ENCODE results near the gene C1QTNF12.

C1QTNF12 gene

DNA sequence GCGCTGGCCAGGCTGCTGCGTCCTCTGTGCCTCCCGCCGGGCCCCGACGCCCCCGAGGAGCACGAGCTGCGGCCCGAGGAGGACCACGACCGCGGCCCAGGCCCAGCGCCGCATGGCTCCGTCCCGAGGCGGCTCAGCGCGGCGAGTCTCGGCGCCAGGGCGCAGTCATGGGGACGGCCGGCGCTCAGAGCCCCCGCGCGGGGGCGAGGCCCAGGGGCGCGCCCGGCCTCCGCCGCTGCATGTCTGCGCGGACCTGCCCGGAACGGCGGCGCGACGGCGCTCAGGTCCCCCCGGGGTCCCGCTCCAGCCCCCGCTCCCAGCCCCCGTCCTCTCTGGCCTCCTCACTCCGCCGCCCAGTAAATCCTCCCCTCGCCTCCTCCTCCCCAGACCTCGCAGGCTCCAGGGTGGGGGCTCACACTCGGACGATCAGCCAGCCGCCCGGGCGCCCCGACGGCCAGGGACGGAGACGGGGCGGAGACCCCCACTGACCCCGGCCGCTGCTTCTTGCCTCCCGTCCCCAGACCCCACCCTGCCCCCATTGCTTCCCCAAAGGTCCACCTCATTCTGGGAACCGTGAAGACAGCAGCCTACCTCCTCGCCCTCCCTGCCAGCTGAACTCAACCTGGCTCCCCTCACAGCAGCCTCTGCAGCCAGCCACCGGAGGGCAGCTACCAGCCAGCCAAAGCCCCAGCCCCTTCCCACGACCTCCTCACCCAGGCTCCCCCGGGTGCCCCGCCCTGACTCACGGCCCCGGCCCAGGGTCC lies at the start of gene C1QTNF12:
TSS of gene C1QTNF12 (minus strand) at position 146 of the 764 bp plus-strand sequence. CDS start at position 114, 32 bp downstream.
- H3K9ac ChIP-seq (ENCODE audit: insufficient read length) = no peak within 1 kb of the TSS
- TF ChIP-seq POLR2AphosphoS5 (IDR thresholded peaks at IDR 0.05; ENCODE audit: borderline replicate concordance, low read depth, low read length) = no peak
- TF ChIP-seq EZH2 (IDR thresholded peaks at IDR 0.05) = no peak
- TF ChIP-seq FOXP2 (optimal IDR thresholded peaks at IDR 0.05; ENCODE audit: control extremely low read depth, extremely low read length, insufficient read depth) = no peak

DNA sequence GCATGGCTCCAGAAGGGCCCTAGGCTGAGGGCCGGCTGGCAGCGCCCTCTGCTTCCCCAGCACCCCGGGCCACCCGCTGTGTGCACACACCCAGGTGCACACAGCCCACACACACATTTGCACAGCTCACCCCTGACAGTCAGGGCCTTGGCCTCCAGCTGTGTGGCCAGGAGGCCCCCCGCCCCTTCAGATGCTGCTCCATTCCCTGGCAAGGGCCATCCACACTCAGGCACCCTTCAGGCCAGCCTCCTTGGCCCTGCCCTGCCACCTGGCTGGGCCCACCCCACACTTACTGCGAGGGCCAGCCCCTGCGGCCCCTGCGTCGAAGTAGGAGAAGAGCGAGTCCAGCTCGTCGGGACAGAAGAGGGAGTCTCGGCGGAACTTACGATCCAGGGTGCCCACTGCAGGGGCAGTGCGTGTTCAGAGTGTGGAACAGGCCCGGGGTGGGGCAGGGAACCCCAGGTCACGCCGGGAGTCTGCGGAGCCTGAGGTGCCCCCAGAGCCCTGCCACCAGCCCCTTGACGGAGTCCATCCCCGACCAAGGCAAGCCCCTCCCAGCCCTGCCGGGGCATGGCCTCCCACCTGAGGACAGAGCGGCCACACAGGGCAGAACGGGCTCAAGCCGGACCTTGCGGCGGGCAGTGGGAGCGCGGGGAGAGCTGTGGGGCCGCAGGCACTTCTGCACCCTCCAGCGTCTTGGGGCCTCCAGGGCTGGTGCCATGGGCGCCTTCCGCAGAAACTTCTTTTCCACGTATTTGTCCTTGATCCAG lies 48.8 kb upstream of the C1QTNF12 start:
- DNase-seq (ENCODE audit: low read depth, low spot score) = no peak
- Histone ChIP-seq H3K27ac (no peak overlapping the region), H3K9me3 (ENCODE audit: low read depth, low read length) (no peaks in the 10 kb centered on the region), H3K4me3 (no peak overlapping the region), H3K36me3 (ENCODE audit: insufficient read depth, low read length) (no peaks in the 10 kb centered on the region), H3K9ac (ENCODE audit: insufficient read length) (no peak overlapping the region)
- TF ChIP-seq POLR2AphosphoS5 (IDR thresholded peaks at IDR 0.05; ENCODE audit: borderline replicate concordance, low read depth, low read length) (no peak; the same call in 1 of the 2 replicates), FOXP2 (optimal IDR thresholded peaks at IDR 0.05; ENCODE audit: control extremely low read depth, extremely low read length, insufficient read depth) (no peak), EZH2 (IDR thresholded peaks at IDR 0.05) (no peak)

More for the DNA sequence above, at the start of gene C1QTNF12:
- no peak within 1 kb of the TSS for H3K27ac ChIP-seq
- no peaks in the 10 kb centered on the region for H3K9me3 ChIP-seq (ENCODE audit: low read depth, low read length)
- DNase-seq (ENCODE audit: low read depth, low spot score) = no peak
- H3K4me3 ChIP-seq = no peak within 1 kb of the TSS
- H3K36me3 ChIP-seq (ENCODE audit: insufficient read depth, low read length) = no peaks in the 10 kb centered on the region

DNA sequence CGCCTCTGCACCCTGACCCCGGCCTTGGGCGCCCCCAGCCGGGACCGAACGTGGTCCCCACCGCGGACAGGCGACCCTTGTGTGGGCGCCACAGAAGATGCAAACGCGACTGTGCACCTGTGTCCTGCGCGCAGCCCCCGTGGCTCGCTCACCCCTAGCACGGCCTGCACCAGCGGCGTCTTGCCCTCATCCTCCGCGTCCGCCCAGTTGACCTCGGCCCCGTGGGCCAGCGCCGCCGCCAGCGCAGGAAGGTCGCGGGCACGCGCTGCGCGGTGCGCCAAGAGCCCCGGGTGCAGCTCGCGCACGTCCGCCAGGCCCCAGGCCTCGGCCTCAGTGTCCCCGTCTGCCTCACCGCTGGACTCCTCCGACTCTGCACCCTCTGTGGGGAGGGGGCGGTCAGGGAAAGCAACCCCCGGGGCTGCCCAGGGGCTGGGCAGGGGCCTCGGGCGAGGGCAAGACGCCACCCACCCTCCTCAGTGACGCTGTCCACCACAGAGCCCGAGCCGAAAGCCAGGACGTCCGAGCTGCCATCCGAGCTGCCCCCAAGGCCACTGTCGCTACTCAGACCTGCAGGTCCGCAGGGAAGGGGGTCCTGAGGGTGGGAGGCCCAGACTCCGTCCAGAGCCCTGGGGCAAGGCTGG lies 47.8 kb upstream of the C1QTNF12 start:
- H3K27ac ChIP-seq = no peak overlapping the region
- H3K36me3 ChIP-seq (ENCODE audit: insufficient read depth, low read length) = no peaks in the 10 kb centered on the region
- no peak for DNase-seq (ENCODE audit: low read depth, low spot score)
- H3K9me3 ChIP-seq (ENCODE audit: low read depth, low read length) = no peaks in the 10 kb centered on the region
- H3K4me3 ChIP-seq = no peak overlapping the region
- no peak overlapping the region for H3K9ac ChIP-seq (ENCODE audit: insufficient read length)
- TF ChIP-seq EZH2 (IDR thresholded peaks at IDR 0.05) (no peak), POLR2AphosphoS5 (IDR thresholded peaks at IDR 0.05; ENCODE audit: borderline replicate concordance, low read depth, low read length) (no peak), FOXP2 (optimal IDR thresholded peaks at IDR 0.05; ENCODE audit: control extremely low read depth, extremely low read length, insufficient read depth) (no peak)

- no peak for DNase-seq (ENCODE audit: low read depth, low spot score)
- TF ChIP-seq POLR2AphosphoS5 (IDR thresholded peaks at IDR 0.05; ENCODE audit: borderline replicate concordance, low read depth, low read length) = no peak
- TF ChIP-seq EZH2 (IDR thresholded peaks at IDR 0.05) = no peak
- TF ChIP-seq FOXP2 (optimal IDR thresholded peaks at IDR 0.05; ENCODE audit: control extremely low read depth, extremely low read length, insufficient read depth) = no peak
- Histone ChIP-seq H3K4me3 (no peak overlapping the region), H3K9ac (ENCODE audit: insufficient read length) (no peak overlapping the region), H3K9me3 (ENCODE audit: low read depth, low read length) (no peaks in the 10 kb centered on the region), H3K27ac (no peak overlapping the region), H3K36me3 (ENCODE audit: insufficient read depth, low read length) (no peaks in the 10 kb centered on the region)
Measured at GRCh38 chr1:1293263-1294249, 47.0 kb upstream of the C1QTNF12 start.

DNA sequence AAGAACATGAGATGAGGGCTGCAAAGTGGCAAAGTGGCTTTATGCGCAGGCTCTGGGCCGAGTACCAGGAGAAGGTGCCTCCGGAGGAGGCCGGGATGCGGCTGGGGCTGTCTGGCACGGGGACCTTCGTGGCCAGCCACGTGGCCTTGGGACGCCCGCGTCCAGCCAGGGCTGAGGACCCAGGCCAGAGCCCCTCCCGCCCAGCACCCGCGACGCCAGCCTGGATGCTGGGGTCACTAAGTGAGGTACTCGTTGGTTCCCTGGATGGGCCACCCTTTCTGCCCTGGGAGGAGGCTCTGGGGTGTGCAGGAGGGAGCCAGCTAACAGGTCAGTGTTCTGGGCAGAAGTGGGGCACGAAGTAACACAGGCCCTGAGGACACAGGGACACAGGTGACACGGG lies 46.3 kb upstream of the C1QTNF12 start:
- no peak for DNase-seq (ENCODE audit: low read depth, low spot score)
- no peaks in the 10 kb centered on the region for H3K36me3 ChIP-seq (ENCODE audit: insufficient read depth, low read length)
- no peak overlapping the region for H3K9ac ChIP-seq (ENCODE audit: insufficient read length)
- no peak overlapping the region for H3K4me3 ChIP-seq
- no peaks in the 10 kb centered on the region for H3K9me3 ChIP-seq (ENCODE audit: low read depth, low read length)
- no peak overlapping the region for H3K27ac ChIP-seq
- no peak for TF ChIP-seq FOXP2 (optimal IDR thresholded peaks at IDR 0.05; ENCODE audit: control extremely low read depth, extremely low read length, insufficient read depth)
- TF ChIP-seq EZH2 (IDR thresholded peaks at IDR 0.05) = no peak
- no peak for TF ChIP-seq POLR2AphosphoS5 (IDR thresholded peaks at IDR 0.05; ENCODE audit: borderline replicate concordance, low read depth, low read length)

DNA sequence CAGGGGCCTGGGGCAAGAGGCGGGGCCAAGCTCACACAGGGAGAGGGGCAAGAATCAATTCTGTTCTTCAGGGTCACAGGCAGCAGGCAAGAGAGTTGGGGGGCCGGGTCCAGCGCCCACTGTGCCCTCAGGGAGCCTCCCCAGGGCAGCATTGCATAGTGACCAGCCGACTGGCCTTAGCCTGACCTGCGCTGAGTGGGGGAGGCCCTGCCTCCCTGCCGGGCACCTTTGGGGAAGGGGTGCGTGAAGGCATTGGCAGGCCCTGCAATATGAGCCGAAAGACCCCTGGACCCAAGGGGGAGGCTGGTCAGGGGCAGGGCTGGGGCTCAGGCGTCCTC lies 45.9 kb upstream of the C1QTNF12 start:
- H3K27ac ChIP-seq = no peak overlapping the region
- DNase-seq (ENCODE audit: low read depth, low spot score) = no peak
- H3K9ac ChIP-seq (ENCODE audit: insufficient read length) = no peak overlapping the region
- H3K9me3 ChIP-seq (ENCODE audit: low read depth, low read length) = no peaks in the 10 kb centered on the region
- TF ChIP-seq POLR2AphosphoS5 (IDR thresholded peaks at IDR 0.05; ENCODE audit: borderline replicate concordance, low read depth, low read length) (0 out of 2 replicates have a peak, but pooled peaks have one; percentile 27), FOXP2 (optimal IDR thresholded peaks at IDR 0.05; ENCODE audit: control extremely low read depth, extremely low read length, insufficient read depth) (no peak)
- no peaks in the 10 kb centered on the region for H3K36me3 ChIP-seq (ENCODE audit: insufficient read depth, low read length)
- no peak overlapping the region for H3K4me3 ChIP-seq

DNA sequence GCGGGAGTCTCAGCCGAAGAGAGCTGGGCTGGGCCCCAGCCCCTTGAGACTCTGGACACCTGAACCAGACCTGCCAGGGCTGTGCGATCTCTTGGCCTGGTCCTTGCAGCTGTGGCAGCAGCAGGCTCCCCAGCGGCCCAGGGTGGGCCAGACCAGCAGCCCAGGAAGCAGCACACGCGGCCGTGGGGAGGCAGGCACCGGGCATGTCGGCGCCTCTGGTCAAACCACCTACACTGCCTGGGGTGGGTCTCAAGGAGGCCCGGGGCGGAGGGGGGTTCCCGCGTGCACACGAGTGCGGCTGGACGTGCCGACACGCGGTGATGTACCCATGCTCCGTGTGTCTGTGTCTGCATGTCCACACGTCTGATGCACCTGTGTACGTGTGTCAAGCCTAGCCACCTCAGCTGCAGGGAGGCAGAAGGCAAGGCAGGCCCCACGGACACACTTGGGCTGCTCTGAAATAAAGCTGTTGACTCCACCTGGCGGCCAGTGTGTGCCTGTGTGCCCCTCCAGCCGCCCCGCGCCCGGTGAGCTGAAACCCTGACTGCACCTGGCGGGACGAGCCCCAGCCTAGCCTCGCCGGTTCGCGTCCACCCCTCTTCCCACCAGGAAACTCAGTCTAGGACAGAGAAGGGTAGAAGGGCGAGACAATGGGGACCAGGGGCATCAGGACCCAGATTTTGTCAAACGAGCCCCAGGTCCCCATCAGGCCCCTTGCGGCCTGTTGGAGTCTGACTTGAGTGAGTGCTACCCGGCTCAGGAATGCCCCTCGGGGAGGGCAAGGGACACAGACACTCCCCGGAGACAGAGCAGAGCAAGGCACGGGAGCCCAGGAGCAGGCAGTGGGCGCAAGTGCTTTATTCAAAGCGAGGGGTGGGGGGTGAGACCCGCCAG lies 45.3 kb upstream of the C1QTNF12 start:
- H3K9ac ChIP-seq (ENCODE audit: insufficient read length) = no peak overlapping the region
- TF ChIP-seq POLR2AphosphoS5 (IDR thresholded peaks at IDR 0.05; ENCODE audit: borderline replicate concordance, low read depth, low read length) = peak; percentile 35; the same call in 1 of the 2 replicates
- no peak for TF ChIP-seq FOXP2 (optimal IDR thresholded peaks at IDR 0.05; ENCODE audit: control extremely low read depth, extremely low read length, insufficient read depth)
- TF ChIP-seq EZH2 (IDR thresholded peaks at IDR 0.05) = no peak
- no peaks in the 10 kb centered on the region for H3K36me3 ChIP-seq (ENCODE audit: insufficient read depth, low read length)
- H3K9me3 ChIP-seq (ENCODE audit: low read depth, low read length) = no peaks in the 10 kb centered on the region
- H3K4me3 ChIP-seq = no peak overlapping the region
- no peak for DNase-seq (ENCODE audit: low read depth, low spot score)
- no peak overlapping the region for H3K27ac ChIP-seq
